SK-N-SH treated with all-trans-retinoic acid at 6 μM for 48 hours (cell line): ENCODE data around the gene DAGLB.

Experiments
- ATAC-seq: fragments of 200-7000 bp; cut with Tn5 transposase; 3 replicates; pipeline ENCODE4 v1.9.1; 2020; ENCODE audit warnings: mild to moderate bottlenecking, moderate library complexity
- ARNTL ChIP-seq: fragments of 450-650 bp; formaldehyde crosslinking; IDR thresholded peaks from 2 replicates; pipeline ENCODE4 v1.5.0; 2020; ENCODE audit warnings: low read depth, mild to moderate bottlenecking, moderate library complexity, borderline replicate concordance
- BACH2 ChIP-seq: fragments of 250-450 bp; sonication (Bioruptor Pico); IDR thresholded peaks from 2 replicates; pipeline ENCODE4 v1.9.0; 2021; ENCODE audit warnings: mild to moderate bottlenecking, borderline replicate concordance
- CSDC2 ChIP-seq: fragments of 250-450 bp; sonication (Bioruptor Pico); IDR thresholded peaks from 2 replicates; pipeline ENCODE4 v1.5.0; 2020; ENCODE audit warnings: mild to moderate bottlenecking, moderate library complexity
- ESRRG ChIP-seq: fragments of 250-450 bp; sonication (Bioruptor Pico); IDR thresholded peaks from 2 replicates; pipeline ENCODE4 v1.6.1; 2021; ENCODE audit warnings: mild to moderate bottlenecking
- GLIS3 ChIP-seq: fragments of 250-450 bp; sonication (Bioruptor Pico); IDR thresholded peaks from 2 replicates; pipeline ENCODE4 v1.5.0; 2020; ENCODE audit warnings: mild to moderate bottlenecking, moderate library complexity
- PPARA ChIP-seq: fragments of 250-450 bp; sonication (Bioruptor Pico); IDR thresholded peaks from 2 replicates; pipeline ENCODE4 v1.5.0; 2020; ENCODE audit warnings: mild to moderate bottlenecking, borderline replicate concordance
- RARB ChIP-seq: fragments of 250-450 bp; sonication (Bioruptor Pico); IDR thresholded peaks from 2 replicates; pipeline ENCODE4 v1.8.0; 2021; ENCODE audit warnings: mild to moderate bottlenecking, moderate library complexity
- TCF4 ChIP-seq: fragments of 250-450 bp; sonication (Bioruptor Pico); IDR thresholded peaks from 2 replicates; pipeline ENCODE4 v1.8.0; 2021; ENCODE audit warnings: mild to moderate bottlenecking, moderate library complexity, borderline replicate concordance
- TOX ChIP-seq: fragments of 250-450 bp; sonication (Bioruptor Pico); IDR thresholded peaks from 2 replicates; pipeline ENCODE4 v1.8.0; 2021; ENCODE audit warnings: mild to moderate bottlenecking, moderate library complexity, borderline replicate concordance
- ZC3H10 ChIP-seq: fragments of 250-450 bp; sonication (Bioruptor Pico); IDR thresholded peaks from 2 replicates; pipeline ENCODE4 v1.5.1; 2021; ENCODE audit warnings: mild to moderate bottlenecking, moderate library complexity
- ZFP3 ChIP-seq: fragments of 250-450 bp; sonication (Bioruptor Pico); IDR thresholded peaks from 2 replicates; pipeline ENCODE4 v1.5.0; 2020; ENCODE audit warnings: mild to moderate bottlenecking, moderate library complexity
- ZFP30 ChIP-seq: fragments of 450-650 bp; formaldehyde crosslinking; IDR thresholded peaks from 2 replicates; pipeline ENCODE4 v1.5.0; 2022; ENCODE audit warnings: mild to moderate bottlenecking, moderate library complexity
- ZNF70 ChIP-seq: fragments of 450-650 bp; formaldehyde crosslinking; IDR thresholded peaks from 2 replicates; pipeline ENCODE4 v1.5.0; 2020; ENCODE audit warnings: mild to moderate bottlenecking, moderate library complexity
- ZNF8 ChIP-seq: fragments of 450-650 bp; formaldehyde crosslinking; IDR thresholded peaks from 2 replicates; pipeline ENCODE4 v1.5.0; 2020; ENCODE audit warnings: mild to moderate bottlenecking, moderate library complexity
- TF ChIP-seq, protein P1 (sequence below): fragments of 250-450 bp; sonication (Bioruptor Pico); IDR thresholded peaks from 2 replicates; pipeline ENCODE4 v1.5.1; 2021; ENCODE audit warnings: mild to moderate bottlenecking, moderate library complexity
- TF ChIP-seq, protein P2 (sequence below): fragments of 250-450 bp; sonication (Bioruptor Pico); IDR thresholded peaks from 2 replicates; pipeline ENCODE4 v1.5.0; 2020; ENCODE audit warnings: mild to moderate bottlenecking, moderate library complexity
- TF ChIP-seq, protein P3 (sequence below): fragments of 250-450 bp; sonication (Bioruptor Pico); IDR thresholded peaks from 2 replicates; pipeline ENCODE4 v1.8.0; 2021; ENCODE audit warnings: low read depth, mild to moderate bottlenecking, moderate library complexity, borderline replicate concordance
- TF ChIP-seq, protein P4 (sequence below): fragments of 250-450 bp; sonication (Bioruptor Pico); IDR thresholded peaks from 2 replicates; pipeline ENCODE4 v1.5.1; 2020; ENCODE audit warnings: low read depth, mild to moderate bottlenecking, moderate library complexity

The DAGLB gene

DNA sequence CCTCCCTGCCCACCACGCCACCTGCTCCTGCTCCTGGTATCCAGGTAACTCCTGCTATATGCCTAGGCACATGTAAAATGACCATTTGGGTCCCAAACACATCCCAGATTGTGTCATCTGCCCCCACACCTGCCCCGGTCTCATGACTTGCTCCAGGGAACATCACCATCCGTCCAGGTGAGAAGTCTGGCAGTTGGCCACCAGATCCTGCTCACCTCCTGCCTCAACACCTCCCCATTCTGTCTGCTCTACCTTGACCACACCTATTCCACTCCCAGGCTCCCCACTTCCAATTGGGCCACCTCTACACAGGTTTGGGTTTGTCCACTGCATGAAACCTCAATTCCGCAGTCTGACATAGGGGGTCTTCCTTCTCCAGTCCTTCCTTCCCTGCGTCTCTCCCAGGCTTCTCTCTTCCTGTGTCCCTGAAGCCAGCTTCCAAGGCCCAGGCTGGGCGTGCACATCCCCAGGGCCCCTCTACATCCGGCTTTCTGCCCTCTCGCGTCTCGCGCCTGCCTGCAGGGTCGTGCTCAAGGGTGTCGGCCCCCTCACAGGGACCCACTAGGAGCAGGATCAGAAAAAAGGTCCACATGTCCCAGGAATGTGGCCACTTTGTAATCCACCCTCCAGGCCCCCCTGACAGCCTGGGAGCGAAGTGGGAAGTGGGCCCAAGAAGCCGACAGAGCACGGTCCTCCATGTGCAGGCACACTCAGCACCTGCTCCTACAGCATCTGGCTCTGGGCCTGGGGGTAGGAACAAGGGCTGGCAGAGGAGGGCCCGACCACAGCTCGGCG is 49.3 kb upstream of the DAGLB start:
- TF ChIP-seq RARB (CRISPR knock-in tag): no peak
- no peak for TF ChIP-seq CSDC2 (CRISPR knock-in tag)
- no peak for TF ChIP-seq ZNF70 (CRISPR knock-in tag)
- TF ChIP-seq, protein P1, sequence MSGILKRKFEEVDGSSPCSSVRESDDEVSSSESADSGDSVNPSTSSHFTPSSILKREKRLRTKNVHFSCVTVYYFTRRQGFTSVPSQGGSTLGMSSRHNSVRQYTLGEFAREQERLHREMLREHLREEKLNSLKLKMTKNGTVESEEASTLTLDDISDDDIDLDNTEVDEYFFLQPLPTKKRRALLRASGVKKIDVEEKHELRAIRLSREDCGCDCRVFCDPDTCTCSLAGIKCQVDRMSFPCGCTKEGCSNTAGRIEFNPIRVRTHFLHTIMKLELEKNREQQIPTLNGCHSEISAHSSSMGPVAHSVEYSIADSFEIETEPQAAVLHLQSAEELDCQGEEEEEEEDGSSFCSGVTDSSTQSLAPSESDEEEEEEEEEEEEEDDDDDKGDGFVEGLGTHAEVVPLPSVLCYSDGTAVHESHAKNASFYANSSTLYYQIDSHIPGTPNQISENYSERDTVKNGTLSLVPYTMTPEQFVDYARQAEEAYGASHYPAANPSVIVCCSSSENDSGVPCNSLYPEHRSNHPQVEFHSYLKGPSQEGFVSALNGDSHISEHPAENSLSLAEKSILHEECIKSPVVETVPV (CRISPR knock-in tag): no peak
- TF ChIP-seq ZC3H10 (CRISPR knock-in tag): no peak
- no peak for TF ChIP-seq BACH2 (CRISPR knock-in tag)
- TF ChIP-seq ARNTL (CRISPR knock-in tag): no peak
- no peak for TF ChIP-seq PPARA
- no peak for TF ChIP-seq TCF4 (CRISPR knock-in tag)
- no peak for ATAC-seq

DNA sequence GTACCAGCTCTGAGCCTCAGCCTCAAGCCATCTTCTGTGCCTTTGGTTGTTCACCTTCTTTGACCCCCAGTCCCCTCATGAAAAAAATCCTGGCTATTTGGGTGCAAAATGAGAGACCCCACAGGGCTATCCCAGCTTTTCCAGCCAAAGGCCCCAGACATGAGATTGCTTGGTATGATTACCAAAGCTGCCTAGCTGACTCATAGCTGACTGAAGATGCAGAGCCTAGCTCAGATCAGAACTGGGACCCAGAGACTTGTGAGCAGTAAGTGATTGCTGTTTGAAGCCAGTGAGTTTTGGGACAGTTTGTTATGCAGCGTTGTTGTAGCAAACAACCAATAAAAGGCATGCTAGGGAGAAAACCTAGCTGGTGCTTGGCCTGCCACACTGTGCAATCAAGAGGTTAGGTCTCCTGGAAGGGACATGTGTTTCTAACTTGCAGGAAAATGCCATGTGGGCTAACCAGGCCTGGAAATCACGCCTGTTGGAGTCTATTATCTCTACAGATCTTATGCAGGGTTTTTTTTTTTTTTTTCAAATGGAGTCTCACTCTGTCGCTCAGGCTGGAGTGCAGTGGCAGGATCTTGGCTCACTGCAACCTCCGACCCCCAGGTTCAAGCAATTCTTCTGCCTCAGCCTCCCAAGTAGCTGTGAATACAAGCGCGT is 48.0 kb upstream of the DAGLB start:
- ATAC-seq: peak; percentile 56
- peak; percentile 44; the same call in 1 of the 2 replicates for TF ChIP-seq TCF4 (CRISPR knock-in tag)
- TF ChIP-seq ESRRG (CRISPR knock-in tag): no peak

DNA sequence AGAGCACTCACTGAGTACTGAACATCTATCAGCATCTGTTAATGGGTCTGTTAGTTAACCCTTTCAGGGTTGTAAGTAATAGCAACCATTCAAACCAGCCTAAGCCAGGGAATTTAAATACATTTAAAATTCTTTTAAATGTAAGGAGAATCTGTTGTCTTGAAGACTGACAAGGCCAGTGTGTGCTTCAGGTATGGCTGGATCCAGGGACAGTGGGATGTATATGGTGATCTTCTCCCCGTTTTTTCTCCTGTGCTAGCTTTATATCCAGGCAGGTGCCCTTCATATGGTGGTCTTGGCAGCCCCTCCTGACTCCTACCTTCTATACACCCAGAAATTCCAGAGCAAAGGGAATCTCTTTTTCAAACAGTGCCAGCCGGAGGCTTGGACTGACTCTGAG is 46.6 kb upstream of the DAGLB start:
- TF ChIP-seq ZNF8 (CRISPR knock-in tag) (no peak), TOX (CRISPR knock-in tag) (no peak), ESRRG (CRISPR knock-in tag) (no peak), RARB (CRISPR knock-in tag) (no peak), CSDC2 (CRISPR knock-in tag) (no peak), ZFP3 (CRISPR knock-in tag) (no peak), TCF4 (CRISPR knock-in tag) (no peak), GLIS3 (CRISPR knock-in tag) (no peak), BACH2 (CRISPR knock-in tag) (no peak), ARNTL (CRISPR knock-in tag) (no peak), ZFP30 (CRISPR knock-in tag) (no peak), PPARA (no peak)
- TF ChIP-seq, protein P2, sequence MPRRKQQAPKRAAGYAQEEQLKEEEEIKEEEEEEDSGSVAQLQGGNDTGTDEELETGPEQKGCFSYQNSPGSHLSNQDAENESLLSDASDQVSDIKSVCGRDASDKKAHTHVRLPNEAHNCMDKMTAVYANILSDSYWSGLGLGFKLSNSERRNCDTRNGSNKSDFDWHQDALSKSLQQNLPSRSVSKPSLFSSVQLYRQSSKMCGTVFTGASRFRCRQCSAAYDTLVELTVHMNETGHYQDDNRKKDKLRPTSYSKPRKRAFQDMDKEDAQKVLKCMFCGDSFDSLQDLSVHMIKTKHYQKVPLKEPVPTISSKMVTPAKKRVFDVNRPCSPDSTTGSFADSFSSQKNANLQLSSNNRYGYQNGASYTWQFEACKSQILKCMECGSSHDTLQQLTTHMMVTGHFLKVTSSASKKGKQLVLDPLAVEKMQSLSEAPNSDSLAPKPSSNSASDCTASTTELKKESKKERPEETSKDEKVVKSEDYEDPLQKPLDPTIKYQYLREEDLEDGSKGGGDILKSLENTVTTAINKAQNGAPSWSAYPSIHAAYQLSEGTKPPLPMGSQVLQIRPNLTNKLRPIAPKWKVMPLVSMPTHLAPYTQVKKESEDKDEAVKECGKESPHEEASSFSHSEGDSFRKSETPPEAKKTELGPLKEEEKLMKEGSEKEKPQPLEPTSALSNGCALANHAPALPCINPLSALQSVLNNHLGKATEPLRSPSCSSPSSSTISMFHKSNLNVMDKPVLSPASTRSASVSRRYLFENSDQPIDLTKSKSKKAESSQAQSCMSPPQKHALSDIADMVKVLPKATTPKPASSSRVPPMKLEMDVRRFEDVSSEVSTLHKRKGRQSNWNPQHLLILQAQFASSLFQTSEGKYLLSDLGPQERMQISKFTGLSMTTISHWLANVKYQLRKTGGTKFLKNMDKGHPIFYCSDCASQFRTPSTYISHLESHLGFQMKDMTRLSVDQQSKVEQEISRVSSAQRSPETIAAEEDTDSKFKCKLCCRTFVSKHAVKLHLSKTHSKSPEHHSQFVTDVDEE (CRISPR knock-in tag): no peak
- TF ChIP-seq, protein P1 (CRISPR knock-in tag): no peak
- TF ChIP-seq, protein P3, sequence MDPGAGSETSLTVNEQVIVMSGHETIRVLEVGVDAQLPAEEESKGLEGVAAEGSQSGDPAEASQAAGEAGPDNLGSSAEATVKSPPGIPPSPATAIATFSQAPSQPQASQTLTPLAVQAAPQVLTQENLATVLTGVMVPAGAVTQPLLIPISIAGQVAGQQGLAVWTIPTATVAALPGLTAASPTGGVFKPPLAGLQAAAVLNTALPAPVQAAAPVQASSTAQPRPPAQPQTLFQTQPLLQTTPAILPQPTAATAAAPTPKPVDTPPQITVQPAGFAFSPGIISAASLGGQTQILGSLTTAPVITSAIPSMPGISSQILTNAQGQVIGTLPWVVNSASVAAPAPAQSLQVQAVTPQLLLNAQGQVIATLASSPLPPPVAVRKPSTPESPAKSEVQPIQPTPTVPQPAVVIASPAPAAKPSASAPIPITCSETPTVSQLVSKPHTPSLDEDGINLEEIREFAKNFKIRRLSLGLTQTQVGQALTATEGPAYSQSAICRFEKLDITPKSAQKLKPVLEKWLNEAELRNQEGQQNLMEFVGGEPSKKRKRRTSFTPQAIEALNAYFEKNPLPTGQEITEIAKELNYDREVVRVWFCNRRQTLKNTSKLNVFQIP: no peak
- TF ChIP-seq, protein P4, sequence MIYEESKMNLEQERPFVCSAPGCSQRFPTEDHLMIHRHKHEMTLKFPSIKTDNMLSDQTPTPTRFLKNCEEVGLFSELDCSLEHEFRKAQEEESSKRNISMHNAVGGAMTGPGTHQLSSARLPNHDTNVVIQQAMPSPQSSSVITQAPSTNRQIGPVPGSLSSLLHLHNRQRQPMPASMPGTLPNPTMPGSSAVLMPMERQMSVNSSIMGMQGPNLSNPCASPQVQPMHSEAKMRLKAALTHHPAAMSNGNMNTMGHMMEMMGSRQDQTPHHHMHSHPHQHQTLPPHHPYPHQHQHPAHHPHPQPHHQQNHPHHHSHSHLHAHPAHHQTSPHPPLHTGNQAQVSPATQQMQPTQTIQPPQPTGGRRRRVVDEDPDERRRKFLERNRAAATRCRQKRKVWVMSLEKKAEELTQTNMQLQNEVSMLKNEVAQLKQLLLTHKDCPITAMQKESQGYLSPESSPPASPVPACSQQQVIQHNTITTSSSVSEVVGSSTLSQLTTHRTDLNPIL (CRISPR knock-in tag): no peak
- ATAC-seq: no peak
